Osteoblast (primary cell): Measurements from ENCODE around the gene NES. TPM values are rescaled to one million over a fixed set of nuclear protein-coding genes. Genes with fewer than 3 reads are reported as not detected.

Experiments
- DNase-seq: peaks from one replicate; pipeline ENCODE4 v3.0.0; 2011; ENCODE audit warnings: low spot score, mixed read lengths; ENCODE audit not compliant: insufficient read length; ENCODE audit errors: missing footprints
- H2AFZ ChIP-seq: 2 replicates; pipeline ENCODE4 v1.6.0; 2011; ENCODE audit warnings: mild to moderate bottlenecking, low read length
- H3K27ac ChIP-seq: 2 replicates; pipeline ENCODE4 v1.5.1; 2011; ENCODE audit warnings: mild to moderate bottlenecking, low read depth, low read length, moderate library complexity
- H3K27me3 ChIP-seq: 2 replicates; pipeline ENCODE4 v1.6.0; 2012; ENCODE audit warnings: mild to moderate bottlenecking, control low read depth, inconsistent platforms, low read length, moderate library complexity; ENCODE audit not compliant: insufficient read depth
- H3K36me3 ChIP-seq: 2 replicates; pipeline ENCODE4 v1.5.1; 2011; ENCODE audit warnings: mild to moderate bottlenecking, low read length, control low read depth, moderate library complexity; ENCODE audit not compliant: insufficient read depth
- H3K4me1 ChIP-seq: 2 replicates; pipeline ENCODE4 v1.5.1; 2011; ENCODE audit warnings: mild to moderate bottlenecking, low read length, control low read depth, moderate library complexity; ENCODE audit not compliant: insufficient read depth
- H3K4me2 ChIP-seq: 2 replicates; pipeline ENCODE4 v1.6.0; 2011; ENCODE audit warnings: mild to moderate bottlenecking, low read length; ENCODE audit not compliant: insufficient read depth
- H3K4me3 ChIP-seq: fragments of 200-600 bp; sonication (generic); 3 replicates; pipeline ENCODE4 v1.5.1; 2012; ENCODE audit warnings: mild to moderate bottlenecking, low read length, inconsistent platforms; ENCODE audit not compliant: insufficient read depth
- H3K79me2 ChIP-seq: 2 replicates; pipeline ENCODE4 v1.6.0; 2012; ENCODE audit warnings: mild to moderate bottlenecking, low read length, control low read depth, inconsistent platforms; ENCODE audit not compliant: insufficient read depth
- H3K9me3 ChIP-seq: 2 replicates; pipeline ENCODE4 v1.5.1; 2011; ENCODE audit warnings: low read depth, low read length, control low read depth
- H4K20me1 ChIP-seq: 2 replicates; pipeline ENCODE4 v1.6.0; 2012; ENCODE audit warnings: mild to moderate bottlenecking, low read length, control low read depth; ENCODE audit not compliant: insufficient read depth
- total RNA-seq: library from RNA; depleted of rRNA; stranded (reverse); fragments of >200 nt; gene quantifications from 2 replicates; pipeline ENCODE4 v1.2.3, GENCODE V29; 2012
- TF ChIP-seq, protein P1 (sequence below): IDR thresholded peaks from 2 replicates; pipeline ENCODE4 v1.5.1; 2011; ENCODE audit warnings: mild to moderate bottlenecking, low read depth, low read length, moderate library complexity; ENCODE audit errors: extremely low read depth

Gene NES
- total RNA-seq, 1 donor = 0.36 TPM

- Histone ChIP-seq H4K20me1 (no peaks in the 10 kb centered on the region), H3K36me3 (no peaks in the 10 kb centered on the region), H3K4me3 (no peak overlapping the region), H3K4me1 (peaks cover 20% of the 10 kb centered on the region), H3K27me3 (peaks cover 20% of the 10 kb centered on the region), H3K9me3 (no peaks in the 10 kb centered on the region), H3K27ac (no peak overlapping the region), H3K79me2 (no peaks in the 10 kb centered on the region), H3K4me2 (no peak overlapping the region), H2AFZ (no peak overlapping the region)
- peak; percentile 58 for DNase-seq
- TF ChIP-seq, protein P1, sequence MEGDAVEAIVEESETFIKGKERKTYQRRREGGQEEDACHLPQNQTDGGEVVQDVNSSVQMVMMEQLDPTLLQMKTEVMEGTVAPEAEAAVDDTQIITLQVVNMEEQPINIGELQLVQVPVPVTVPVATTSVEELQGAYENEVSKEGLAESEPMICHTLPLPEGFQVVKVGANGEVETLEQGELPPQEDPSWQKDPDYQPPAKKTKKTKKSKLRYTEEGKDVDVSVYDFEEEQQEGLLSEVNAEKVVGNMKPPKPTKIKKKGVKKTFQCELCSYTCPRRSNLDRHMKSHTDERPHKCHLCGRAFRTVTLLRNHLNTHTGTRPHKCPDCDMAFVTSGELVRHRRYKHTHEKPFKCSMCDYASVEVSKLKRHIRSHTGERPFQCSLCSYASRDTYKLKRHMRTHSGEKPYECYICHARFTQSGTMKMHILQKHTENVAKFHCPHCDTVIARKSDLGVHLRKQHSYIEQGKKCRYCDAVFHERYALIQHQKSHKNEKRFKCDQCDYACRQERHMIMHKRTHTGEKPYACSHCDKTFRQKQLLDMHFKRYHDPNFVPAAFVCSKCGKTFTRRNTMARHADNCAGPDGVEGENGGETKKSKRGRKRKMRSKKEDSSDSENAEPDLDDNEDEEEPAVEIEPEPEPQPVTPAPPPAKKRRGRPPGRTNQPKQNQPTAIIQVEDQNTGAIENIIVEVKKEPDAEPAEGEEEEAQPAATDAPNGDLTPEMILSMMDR = peak; percentile 13
Measured at GRCh38 chr1:156682166-156682890, 5.1 kb upstream of the NES start.

- no peak overlapping the region for H3K4me2 ChIP-seq
- no peaks in the 10 kb centered on the region for H3K79me2 ChIP-seq
- H3K4me1 ChIP-seq = peaks cover 20% of the 10 kb centered on the region
- H3K27me3 ChIP-seq = peaks cover 24% of the 10 kb centered on the region
- TF ChIP-seq, protein P1 = no peak
- H3K4me3 ChIP-seq = no peak overlapping the region
- no peaks in the 10 kb centered on the region for H3K36me3 ChIP-seq
- no peak overlapping the region for H2AFZ ChIP-seq
- peak; percentile 21 for DNase-seq
- H4K20me1 ChIP-seq = no peaks in the 10 kb centered on the region
- H3K9me3 ChIP-seq = no peaks in the 10 kb centered on the region
- no peak overlapping the region for H3K27ac ChIP-seq
Measured at GRCh38 chr1:156681196-156681960, 4.2 kb upstream of the NES start.

- Histone ChIP-seq H3K36me3 (no peaks in the 10 kb centered on the region), H3K79me2 (no peaks in the 10 kb centered on the region), H3K4me2 (no peak overlapping the region), H3K4me3 (no peak overlapping the region), H3K9me3 (no peaks in the 10 kb centered on the region), H3K4me1 (peaks cover 20% of the 10 kb centered on the region), H4K20me1 (no peaks in the 10 kb centered on the region), H3K27ac (no peak overlapping the region), H3K27me3 (peaks cover 24% of the 10 kb centered on the region), H2AFZ (no peak overlapping the region)
- no peak for DNase-seq
- TF ChIP-seq, protein P1 = no peak
Measured at GRCh38 chr1:156680056-156680455, 2.8 kb upstream of the NES start.
